Thyroid gland (tissue), 4 donors: ENCODE results near the gene PRKACA.

ENCODE experiments used
- CTCF ChIP-seq, 6 experiments: fragments of 200-600 bp in 3 of 6; fragments of 450-650 bp in 3 of 6; sonication (generic) in 3 of 6; IDR thresholded peaks; one replicate each; pipeline ENCODE4 v1.5.1; 2016 to 2019; ENCODE audit warnings: antibody characterized with exemption in 6 of 6, mild to moderate bottlenecking in 2 of 6, inconsistent platforms in 1 of 6, moderate library complexity in 1 of 6
- POLR2A ChIP-seq, 2 donors: fragments of 450-650 bp; IDR thresholded peaks; one replicate each; pipeline ENCODE4 v1.6.1; 2017; ENCODE audit warnings: antibody characterized with exemption in 2 of 2, mild to moderate bottlenecking in 2 of 2, moderate library complexity in 1 of 2

- TF ChIP-seq CTCF (IDR thresholded peaks at IDR 0.05): no peak
- no peak for TF ChIP-seq POLR2A (IDR thresholded peaks at IDR 0.05)
These were observed 67.0 kb downstream of the PRKACA start for GRCh38 chr19:14050512-14050911.
